ENCODE measurements around the gene ATF2.

GRCh38 chr2:175151791-175152190, 16.2 kb downstream of the ATF2 start:
- no peak for TF ChIP-seq E2F4 (CRISPR knock-in tag; IDR thresholded peaks at IDR 0.05; ENCODE audit: borderline replicate concordance, low read depth)
- TF ChIP-seq CREM (CRISPR knock-in tag; IDR thresholded peaks at IDR 0.05): no peak
- no peak for TF ChIP-seq ATF3 (CRISPR knock-in tag; conservative IDR thresholded peaks at IDR 0.05)
- no peak for TF ChIP-seq CTCF (IDR thresholded peaks at IDR 0.05)
- TF ChIP-seq PRRX2 (CRISPR knock-in tag; IDR thresholded peaks at IDR 0.05): no peak
- no peak for TF ChIP-seq ATF6 (CRISPR knock-in tag; IDR thresholded peaks at IDR 0.05)
- TF ChIP-seq USF2 (CRISPR knock-in tag; IDR thresholded peaks at IDR 0.05): no peak
- no peak for TF ChIP-seq MAX (CRISPR knock-in tag; IDR thresholded peaks at IDR 0.05)
- no peak for TF ChIP-seq SMAD3 (CRISPR knock-in tag; IDR thresholded peaks at IDR 0.05; ENCODE audit: borderline replicate concordance)
- TF ChIP-seq NFYB (CRISPR knock-in tag; conservative IDR thresholded peaks at IDR 0.05; ENCODE audit: low read depth): no peak

Measured in WTC11 (cell line).